ENCODE data around the gene SLC22A23. TPM values are rescaled to one million over a fixed set of nuclear protein-coding genes. Genes with fewer than 3 reads are reported as not detected.

Gene SLC22A23
- total and polyA plus RNA-seq, 2 donors (not counting 1 experiment from before 2014, with no cell fraction given): 0.18 to 1.4 TPM

GRCh38 chr6:3424185-3424927 is 32.5 kb downstream of the SLC22A23 start:
- Mint-ChIP-seq H3K4me3 (no peak overlapping the region), H3K27me3 (peaks cover 57% of the 10 kb centered on the region), H3K9me3 (ENCODE audit: insufficient read depth) (no peaks in the 10 kb centered on the region), H3K27ac (no peak overlapping the region), H3K4me1 (no peaks in the 10 kb centered on the region)
- Histone ChIP-seq H3K4me3 (ENCODE audit: control extremely low read depth in 1 of 5, extremely low read depth in 1 of 5, insufficient read depth in 1 of 5, low read depth in 2 of 5, low read length in 4 of 5) (no peak overlapping the region), H3K9me3 (ENCODE audit: control extremely low read depth in 1 of 3, control insufficient read depth in 2 of 3, insufficient read depth in 1 of 3, low read length in 2 of 3) (no peaks in the 10 kb centered on the region), H2AFZ (ENCODE audit: insufficient read depth, low read depth, low read length, poor library complexity, severe bottlenecking) (no peak overlapping the region), H3K4me2 (replicated peaks; ENCODE audit: low read depth, low read length, poor library complexity, severe bottlenecking) (no peak overlapping the region), H3K79me2 (ENCODE audit: control insufficient read depth, insufficient read depth, low read length) (no peaks in the 10 kb centered on the region), H4K20me1 (ENCODE audit: control insufficient read depth, insufficient read depth, low read length, poor library complexity, severe bottlenecking) (no peaks in the 10 kb centered on the region), H3K27ac (ENCODE audit: low read length in 2 of 2) (no peak overlapping the region), H3K9ac (ENCODE audit: low read length) (no peak overlapping the region), H3K36me3 (replicated peaks in 1 of 2; ENCODE audit: control extremely low read depth in 1 of 2, control insufficient read depth in 1 of 2, extremely low read depth in 1 of 2, insufficient read depth in 2 of 2, low read length in 1 of 2) (no peaks in the 10 kb centered on the region), H3K27me3 (replicated peaks in 1 of 4; ENCODE audit: control extremely low read depth in 1 of 4, control insufficient read depth in 3 of 4, insufficient read depth in 4 of 4, low read length in 3 of 4) (peaks cover 0 to 22% (median 5%) of the 10 kb centered on the region in 4 experiments), H3K4me1 (ENCODE audit: control insufficient read depth in 2 of 2, insufficient read depth in 2 of 2, low read length in 2 of 2) (no peaks in the 10 kb centered on the region)
- ChIA-PET CTCF (no interaction called here), POLR2A (no interaction called here)
- ATAC-seq (ENCODE audit: low read depth) (no peak), DNase-seq (no peak)
- 93% methylated on average over 3 of the region's 9 CpGs for WGBS (ENCODE audit: insufficient coverage)
- intact Hi-C loops (cut with micrococcal nuclease): no loop called here
- no peak for TF ChIP-seq EZH2 (IDR thresholded peaks at IDR 0.05; ENCODE audit: borderline replicate concordance, insufficient read depth, low read depth, low read length, poor library complexity, severe bottlenecking)

- no peak for TF ChIP-seq EZH2 (IDR thresholded peaks at IDR 0.05; ENCODE audit: borderline replicate concordance, insufficient read depth, low read depth, low read length, poor library complexity, severe bottlenecking)
- TF ChIP-seq CTCF (IDR thresholded peaks at IDR 0.05): no peak
- no peaks in the 10 kb centered on the region for H3K36me3 ChIP-seq (replicated peaks in 1 of 2; ENCODE audit: control extremely low read depth in 1 of 2, control insufficient read depth in 1 of 2, extremely low read depth in 1 of 2, insufficient read depth in 2 of 2, low read length in 1 of 2)
- CTCF ChIA-PET: no interaction called here
- H3K79me2 ChIP-seq (ENCODE audit: control insufficient read depth, insufficient read depth, low read length): no peaks in the 10 kb centered on the region
- POLR2A ChIA-PET: no interaction called here
- no peak overlapping the region for H2AFZ ChIP-seq (ENCODE audit: insufficient read depth, low read depth, low read length, poor library complexity, severe bottlenecking)
- no peak overlapping the region for H3K27ac ChIP-seq (ENCODE audit: low read length in 2 of 2)
- peaks cover 58% of the 10 kb centered on the region for H3K27me3 Mint-ChIP-seq
- H4K20me1 ChIP-seq (ENCODE audit: control insufficient read depth, insufficient read depth, low read length, poor library complexity, severe bottlenecking): no peaks in the 10 kb centered on the region
- H3K9me3 ChIP-seq (ENCODE audit: control extremely low read depth in 1 of 3, control insufficient read depth in 2 of 3, insufficient read depth in 1 of 3, low read length in 2 of 3): no peaks in the 10 kb centered on the region
- H3K4me1 ChIP-seq (ENCODE audit: control insufficient read depth in 2 of 2, insufficient read depth in 2 of 2, low read length in 2 of 2): no peaks in the 10 kb centered on the region
- ATAC-seq (ENCODE audit: low read depth) (no peak), DNase-seq (no peak)
- H3K27me3 ChIP-seq (replicated peaks in 1 of 4; ENCODE audit: control extremely low read depth in 1 of 4, control insufficient read depth in 3 of 4, insufficient read depth in 4 of 4, low read length in 3 of 4): peaks cover 0 to 16% (median 4%) of the 10 kb centered on the region in 4 experiments
- H3K4me3 Mint-ChIP-seq: no peak overlapping the region
- H3K9ac ChIP-seq (ENCODE audit: low read length): no peak overlapping the region
- no peak overlapping the region for H3K27ac Mint-ChIP-seq
- H3K9me3 Mint-ChIP-seq (ENCODE audit: insufficient read depth): no peaks in the 10 kb centered on the region
- no peaks in the 10 kb centered on the region for H3K4me1 Mint-ChIP-seq
- H3K4me2 ChIP-seq (replicated peaks; ENCODE audit: low read depth, low read length, poor library complexity, severe bottlenecking): no peak overlapping the region
- intact Hi-C loops (cut with micrococcal nuclease): no loop called here
- 94% methylated on average over 5 of the region's 6 CpGs for WGBS (ENCODE audit: insufficient coverage)
- no peak overlapping the region for H3K4me3 ChIP-seq (ENCODE audit: control extremely low read depth in 1 of 5, extremely low read depth in 1 of 5, insufficient read depth in 1 of 5, low read depth in 2 of 5, low read length in 4 of 5)
These were observed 33.2 kb downstream of the SLC22A23 start for GRCh38 chr6:3423439-3424184.
